Measurements from ENCODE around the gene SLC13A3. TPM values are rescaled to one million over a fixed set of nuclear protein-coding genes. Genes with fewer than 3 reads are reported as not detected.

Gene SLC13A3
- total RNA-seq, 4 donors from 2014 or later: 1.1 to 8.9 (median 4.2) TPM

GRCh38 chr20:46586724-46587123, 64.5 kb downstream of the SLC13A3 start:
- no peak for TF ChIP-seq POLR2A (IDR thresholded peaks at IDR 0.05)
- TF ChIP-seq EP300 (IDR thresholded peaks at IDR 0.05): no peak
- no peak for TF ChIP-seq POLR2AphosphoS5 (IDR thresholded peaks at IDR 0.05)
- TF ChIP-seq CTCF (IDR thresholded peaks at IDR 0.05): no peak
- H3K27ac ChIP-seq: no peak overlapping the region
- no peaks in the 10 kb centered on the region for H3K27me3 ChIP-seq
- DNase-seq (ENCODE audit: low spot score in 2 of 2): no peak
- H3K4me1 ChIP-seq: no peaks in the 10 kb centered on the region
- WGBS: 96% methylated on average over 5 of the region's 5 CpGs
- H3K36me3 ChIP-seq: no peaks in the 10 kb centered on the region
- H3K9me3 ChIP-seq: no peaks in the 10 kb centered on the region
- H3K4me3 ChIP-seq: no peak overlapping the region

GRCh38 chr20:46584508-46584907, 66.8 kb downstream of the SLC13A3 start:
- H3K36me3 ChIP-seq: no peaks in the 10 kb centered on the region
- no peak for TF ChIP-seq POLR2A (IDR thresholded peaks at IDR 0.05)
- TF ChIP-seq POLR2AphosphoS5 (IDR thresholded peaks at IDR 0.05): no peak
- TF ChIP-seq CTCF (IDR thresholded peaks at IDR 0.05): no peak
- TF ChIP-seq EP300 (IDR thresholded peaks at IDR 0.05): no peak
- H3K27ac ChIP-seq: no peak overlapping the region
- H3K4me3 ChIP-seq: no peak overlapping the region
- no peak for DNase-seq (ENCODE audit: low spot score in 2 of 2)
- no peaks in the 10 kb centered on the region for H3K27me3 ChIP-seq
- H3K9me3 ChIP-seq: no peaks in the 10 kb centered on the region
- 32% methylated on average over 2 of the region's 2 CpGs for WGBS
- no peaks in the 10 kb centered on the region for H3K4me1 ChIP-seq

- WGBS: 84% methylated on average over 17 of the region's 17 CpGs
- H3K9me3 ChIP-seq: no peaks in the 10 kb centered on the region
- no peak for TF ChIP-seq EP300 (IDR thresholded peaks at IDR 0.05)
- TF ChIP-seq POLR2AphosphoS5 (IDR thresholded peaks at IDR 0.05): no peak
- no peak for TF ChIP-seq CTCF (IDR thresholded peaks at IDR 0.05)
- no peak for TF ChIP-seq POLR2A (IDR thresholded peaks at IDR 0.05)
Observed at GRCh38 chr20:46583411-46584214, 67.6 kb downstream of the SLC13A3 start.

GRCh38 chr20:46582648-46583047, 68.6 kb downstream of the SLC13A3 start:
- WGBS: 92% methylated on average over 5 of the region's 5 CpGs
- TF ChIP-seq POLR2A (IDR thresholded peaks at IDR 0.05) (no peak), CTCF (IDR thresholded peaks at IDR 0.05) (no peak), EP300 (IDR thresholded peaks at IDR 0.05) (no peak), POLR2AphosphoS5 (IDR thresholded peaks at IDR 0.05) (no peak)

More at GRCh38 chr20:46583411-46584214, 67.6 kb downstream of the SLC13A3 start:
- Histone ChIP-seq H3K27me3 (no peaks in the 10 kb centered on the region), H3K4me3 (no peak overlapping the region), H3K4me1 (no peaks in the 10 kb centered on the region), H3K36me3 (no peaks in the 10 kb centered on the region), H3K27ac (no peak overlapping the region)
- peak in 1 of 2 donors; percentile 57 for DNase-seq (ENCODE audit: low spot score in 2 of 2)

GRCh38 chr20:46581391-46581790, 69.9 kb downstream of the SLC13A3 start:
- 79% methylated on average over 3 of the region's 3 CpGs for WGBS

More at GRCh38 chr20:46582648-46583047, 68.6 kb downstream of the SLC13A3 start:
- H3K4me3 ChIP-seq: no peak overlapping the region
- no peaks in the 10 kb centered on the region for H3K4me1 ChIP-seq
- no peaks in the 10 kb centered on the region for H3K27me3 ChIP-seq
- no peak for DNase-seq (ENCODE audit: low spot score in 2 of 2)
- no peaks in the 10 kb centered on the region for H3K9me3 ChIP-seq
- no peaks in the 10 kb centered on the region for H3K36me3 ChIP-seq
- H3K27ac ChIP-seq: no peak overlapping the region

More at GRCh38 chr20:46581391-46581790, 69.9 kb downstream of the SLC13A3 start:
- DNase-seq (ENCODE audit: low spot score in 2 of 2): peak in 1 of 2 donors; percentile 52
- H3K27ac ChIP-seq: no peak overlapping the region
- H3K36me3 ChIP-seq: no peaks in the 10 kb centered on the region
- TF ChIP-seq EP300 (IDR thresholded peaks at IDR 0.05) (no peak), POLR2A (IDR thresholded peaks at IDR 0.05) (no peak), POLR2AphosphoS5 (IDR thresholded peaks at IDR 0.05) (no peak), CTCF (IDR thresholded peaks at IDR 0.05) (no peak)
- H3K4me1 ChIP-seq: no peaks in the 10 kb centered on the region
- H3K9me3 ChIP-seq: no peaks in the 10 kb centered on the region
- no peak overlapping the region for H3K4me3 ChIP-seq
- H3K27me3 ChIP-seq: no peaks in the 10 kb centered on the region

Data from suprapubic skin (tissue), 4 donors.